Raji (cell line): ENCODE data around the gene METTL13.

Source experiments
- POLR2A ChIP-seq: IDR thresholded peaks from 2 replicates; pipeline ENCODE4 v1.6.1; 2011; ENCODE audit warnings: low read depth, low read length, control low read depth; ENCODE audit not compliant: insufficient read depth

Gene METTL13

GRCh38 chr1:171754353-171754705, 27.1 kb upstream of the METTL13 start:
- TF ChIP-seq POLR2A = no peak

- TF ChIP-seq POLR2A = no peak
Measured at GRCh38 chr1:171754971-171755370, 26.5 kb upstream of the METTL13 start.

- TF ChIP-seq POLR2A = no peak
Measured at GRCh38 chr1:171756856-171757255, 24.6 kb upstream of the METTL13 start.

GRCh38 chr1:171758011-171758410, 23.4 kb upstream of the METTL13 start:
- TF ChIP-seq POLR2A = no peak

DNA sequence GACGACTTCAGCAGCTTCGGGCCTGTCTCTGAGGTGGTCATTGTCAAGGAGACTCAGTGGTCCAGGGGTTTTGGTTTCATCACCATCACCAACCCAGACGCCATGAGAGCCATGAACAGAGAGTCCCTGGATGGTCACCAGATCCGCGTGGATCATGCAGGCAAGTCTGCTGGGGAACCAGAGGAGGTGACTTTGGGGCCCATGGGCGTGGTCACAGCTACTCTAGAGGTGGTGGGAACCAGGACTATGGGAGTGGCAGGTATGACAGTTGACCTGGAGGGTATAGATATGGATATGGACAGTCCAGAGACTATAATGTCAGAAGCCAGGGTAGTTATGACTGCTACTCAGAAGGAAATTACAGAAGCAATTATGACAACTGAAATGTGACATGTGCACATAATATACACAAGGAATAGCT, 19.3 kb upstream of the METTL13 start:
- no peak for TF ChIP-seq POLR2A

DNA sequence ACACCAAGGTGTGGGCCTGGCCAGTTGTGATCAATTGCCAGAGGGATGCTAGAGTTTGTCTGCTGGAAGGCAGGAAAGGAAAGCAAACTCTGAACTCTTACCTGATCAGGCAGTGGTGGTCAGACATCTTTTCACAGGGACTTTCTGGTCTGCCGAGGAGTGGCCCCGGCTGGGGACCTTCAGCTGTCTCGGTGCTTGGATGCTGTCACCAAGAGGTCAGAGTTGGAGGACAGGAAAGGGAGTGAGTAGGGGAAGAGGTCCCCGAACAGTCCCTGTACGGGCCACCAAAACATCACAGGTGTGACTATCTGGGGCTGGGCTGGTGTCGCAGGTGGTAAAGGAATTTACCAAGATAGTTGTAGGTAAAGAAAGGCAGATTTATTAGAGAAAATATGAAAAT, 17.7 kb upstream of the METTL13 start:
- no peak for TF ChIP-seq POLR2A

GRCh38 chr1:171769171-171769570, 12.3 kb upstream of the METTL13 start:
- no peak for TF ChIP-seq POLR2A

DNA sequence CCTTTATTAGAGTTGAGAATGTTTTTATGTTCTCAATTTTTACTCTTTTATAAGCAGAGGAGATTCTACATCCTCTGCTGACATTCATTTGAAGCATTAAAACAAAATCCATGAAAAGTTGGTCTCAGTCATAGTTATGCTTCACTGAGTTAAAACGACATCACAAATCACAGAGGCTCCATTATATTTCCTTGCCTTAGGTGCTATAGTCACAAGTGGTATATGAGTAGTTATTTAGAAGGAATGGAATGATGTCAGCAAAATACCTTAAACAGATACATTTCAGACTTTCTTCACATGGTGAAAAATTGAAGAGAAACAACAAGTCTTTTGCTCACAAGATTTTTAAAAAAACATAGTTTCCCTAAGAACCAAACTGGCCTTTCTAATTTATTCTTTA, 11.7 kb upstream of the METTL13 start:
- no peak for TF ChIP-seq POLR2A

DNA sequence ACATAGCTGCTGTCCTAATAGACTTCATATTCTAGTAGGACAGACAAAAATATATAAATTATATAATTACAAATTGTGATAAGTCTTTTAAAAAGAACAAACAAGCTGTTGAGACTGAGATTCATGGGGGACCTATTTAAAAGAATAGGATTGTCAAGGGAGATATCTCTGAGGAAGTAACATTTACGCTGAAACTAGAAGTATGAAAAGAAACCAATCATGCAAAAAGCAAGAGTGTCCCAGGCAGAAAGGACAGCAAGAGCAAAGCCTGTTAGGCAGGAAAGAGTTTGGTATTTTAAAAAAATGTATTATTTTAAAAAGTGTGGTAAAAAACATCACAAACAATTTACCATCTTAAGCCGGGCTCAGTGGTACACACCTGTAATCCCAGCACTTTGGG, 9.1 kb upstream of the METTL13 start:
- TF ChIP-seq POLR2A = no peak

- TF ChIP-seq POLR2A = no peak
Measured at GRCh38 chr1:171780583-171781175, 781 bp upstream of the METTL13 start.

DNA sequence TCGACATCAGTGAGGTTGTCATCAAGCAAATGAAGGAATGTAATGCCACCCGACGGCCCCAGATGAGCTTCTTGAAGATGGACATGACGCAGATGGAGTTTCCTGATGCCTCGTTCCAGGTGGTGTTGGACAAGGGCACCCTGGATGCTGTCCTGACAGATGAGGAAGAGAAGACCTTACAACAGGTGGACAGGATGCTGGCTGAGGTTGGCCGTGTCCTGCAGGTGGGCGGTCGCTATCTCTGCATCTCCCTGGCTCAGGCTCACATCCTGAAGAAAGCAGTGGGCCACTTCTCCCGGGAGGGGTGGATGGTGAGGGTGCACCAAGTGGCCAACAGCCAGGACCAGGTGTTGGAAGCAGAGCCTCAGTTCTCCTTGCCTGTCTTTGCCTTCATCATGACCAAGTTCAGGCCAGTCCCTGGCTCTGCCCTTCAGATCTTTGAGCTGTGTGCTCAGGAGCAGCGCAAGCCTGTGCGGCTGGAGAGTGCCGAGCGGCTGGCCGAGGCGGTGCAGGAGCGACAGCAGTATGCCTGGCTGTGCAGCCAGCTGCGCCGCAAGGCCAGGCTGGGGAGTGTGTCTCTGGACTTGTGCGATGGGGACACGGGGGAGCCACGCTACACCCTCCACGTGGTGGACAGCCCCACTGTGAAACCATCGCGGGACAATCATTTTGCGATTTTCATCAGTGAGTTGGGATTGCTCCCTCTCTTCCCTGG, 2.5 kb downstream of the METTL13 start:
- TF ChIP-seq POLR2A = no peak

GRCh38 chr1:171784784-171785183, 3.3 kb downstream of the METTL13 start:
- no peak for TF ChIP-seq POLR2A

DNA sequence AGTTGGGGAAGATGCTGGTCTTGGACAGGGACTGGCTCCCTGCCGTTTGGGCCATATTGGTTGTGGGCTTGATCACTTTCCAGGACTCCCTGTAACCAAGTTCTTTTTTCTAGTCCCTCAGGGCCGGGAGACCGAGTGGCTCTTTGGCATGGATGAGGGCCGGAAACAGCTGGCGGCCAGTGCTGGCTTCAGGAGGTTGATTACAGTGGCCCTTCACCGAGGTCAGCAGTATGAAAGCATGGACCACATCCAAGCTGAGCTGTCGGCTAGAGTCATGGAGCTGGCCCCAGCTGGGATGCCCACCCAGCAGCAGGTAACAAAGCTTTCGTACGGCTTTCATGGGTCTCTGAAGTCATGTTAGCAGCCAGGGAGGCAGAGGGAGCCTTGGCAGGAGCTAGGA, 4.3 kb downstream of the METTL13 start:
- TF ChIP-seq POLR2A = no peak

DNA sequence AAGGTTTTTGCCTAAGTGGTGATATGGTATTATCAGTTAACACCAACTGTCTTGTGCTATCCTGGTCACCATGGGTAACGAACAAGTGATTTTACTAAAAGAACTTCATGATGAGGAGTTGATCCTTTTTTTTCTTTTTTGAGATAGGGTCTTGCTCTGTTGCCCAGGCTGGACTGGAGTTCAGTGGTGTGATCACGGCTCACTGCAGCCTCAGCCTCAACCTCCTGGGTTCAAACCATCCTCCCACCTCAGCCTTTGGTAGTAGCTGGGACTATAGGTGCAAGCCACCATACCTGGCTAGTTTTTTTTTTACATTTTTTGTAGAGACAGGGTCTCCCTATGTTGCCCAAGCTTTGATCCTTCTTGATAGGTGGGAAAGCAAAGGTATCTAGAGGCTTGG, 5.1 kb downstream of the METTL13 start:
- TF ChIP-seq POLR2A = no peak

DNA sequence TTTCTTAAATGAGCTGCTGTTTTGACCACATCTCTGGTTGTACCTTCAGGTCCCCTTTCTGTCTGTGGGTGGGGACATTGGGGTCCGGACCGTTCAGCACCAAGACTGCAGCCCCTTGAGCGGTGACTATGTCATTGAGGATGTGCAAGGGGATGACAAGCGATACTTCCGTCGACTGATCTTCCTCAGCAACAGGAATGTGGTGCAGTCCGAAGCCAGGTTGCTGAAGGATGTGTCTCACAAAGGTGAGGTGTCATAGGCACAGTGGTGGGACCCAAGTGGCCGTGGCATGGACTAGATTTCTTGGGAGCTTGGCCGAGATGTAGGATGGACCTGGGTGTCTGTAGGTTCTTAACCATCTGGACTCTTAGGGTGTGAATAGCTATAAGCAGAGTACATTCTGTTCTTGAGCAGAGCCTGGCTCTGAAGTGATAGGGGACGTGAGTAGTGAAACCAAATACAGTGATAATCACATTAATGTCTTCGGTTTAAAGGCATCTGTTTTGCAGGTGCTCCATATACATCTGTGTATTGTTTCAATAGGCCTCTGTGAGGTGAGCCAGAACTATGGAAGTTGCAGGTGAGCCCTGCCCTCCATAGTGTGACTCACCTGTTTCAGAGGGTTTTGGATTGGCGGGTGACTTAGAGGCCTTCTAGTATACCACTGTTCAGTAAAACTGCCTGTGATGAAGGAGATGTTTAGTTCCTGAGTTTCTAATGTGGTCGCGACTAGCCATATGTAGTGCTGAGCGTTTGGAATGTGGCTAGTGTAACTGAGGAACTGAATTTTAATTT, 6.4 kb downstream of the METTL13 start:
- TF ChIP-seq POLR2A = no peak

GRCh38 chr1:171788696-171789095, 7.2 kb downstream of the METTL13 start:
- no peak for TF ChIP-seq POLR2A

- no peak for TF ChIP-seq POLR2A
Measured at GRCh38 chr1:171790318-171790717, 8.9 kb downstream of the METTL13 start.
